Peyer's patch (tissue), 4 donors: ENCODE measurements around the gene RAB5A. TPM values are rescaled to one million over a fixed set of nuclear protein-coding genes. Genes with fewer than 3 reads are reported as not detected.

Experiments
- DNase-seq, 3 donors: peaks; one replicate each; pipeline ENCODE4 v3.0.0-alpha.2; 2017 to 2019
- H3K27ac ChIP-seq, 4 donors: fragments of 200-600 bp; sonication (generic); one replicate each; pipeline ENCODE4 v1.5.1; 2016 to 2019
- H3K27me3 ChIP-seq, 2 donors: fragments of 200-600 bp; sonication (generic); one replicate each; pipeline ENCODE4 v1.5.1; 2019
- H3K36me3 ChIP-seq, 3 donors: fragments of 200-600 bp; sonication (generic); one replicate each; pipeline ENCODE4 v1.5.1; 2016 to 2019
- H3K4me1 ChIP-seq, 4 donors: fragments of 200-600 bp; sonication (generic); one replicate each; pipeline ENCODE4 v1.5.1; 2016 to 2019
- H3K4me3 ChIP-seq, 4 donors: fragments of 200-600 bp; sonication (generic); 1 replicate in 3 of 4; 2 replicates in 1 of 4; pipeline ENCODE4 v1.5.1; 2016 to 2019; ENCODE audit warnings: mild to moderate bottlenecking in 1 of 4
- H3K9me3 ChIP-seq, 4 donors: fragments of 200-600 bp; sonication (generic); one replicate each; pipeline ENCODE4 v1.5.1; 2016 to 2019; ENCODE audit warnings: mild to moderate bottlenecking in 1 of 4
- CTCF ChIP-seq, 6 experiments: fragments of 450-650 bp in 4 of 6; fragments of 200-600 bp in 2 of 6; sonication (generic) in 1 of 6; IDR thresholded peaks; one replicate each; pipeline ENCODE4 v1.5.1; 2017 to 2019; ENCODE audit warnings: antibody characterized with exemption in 6 of 6, mild to moderate bottlenecking in 3 of 6, moderate library complexity in 1 of 6
- POLR2A ChIP-seq, 2 donors: fragments of 450-650 bp; IDR thresholded peaks; one replicate each; pipeline ENCODE4 v1.5.1; 2017; ENCODE audit warnings: antibody characterized with exemption in 2 of 2, mild to moderate bottlenecking in 2 of 2, moderate library complexity in 2 of 2
- total RNA-seq, 4 donors: library from RNA; depleted of rRNA; stranded (reverse); fragments of >200 nt; gene quantifications; one replicate each; pipeline ENCODE4 v1.1.0, GENCODE V29; 2016

RAB5A gene
- total RNA-seq, 4 donors from 2014 or later, result 56.9 to 80.4 (median 66.2) TPM

GRCh38 chr3:19901918-19902317 is 45.0 kb upstream of the RAB5A start:
- Histone ChIP-seq H3K27ac (no peak overlapping the region), H3K36me3 (no peaks in the 10 kb centered on the region), H3K9me3 (no peaks in the 10 kb centered on the region), H3K4me1 (no peaks in the 10 kb centered on the region), H3K27me3 (no peaks in the 10 kb centered on the region), H3K4me3 (no peak overlapping the region)
- TF ChIP-seq POLR2A (IDR thresholded peaks at IDR 0.05) (no peak), CTCF (IDR thresholded peaks at IDR 0.05) (no peak)
- DNase-seq, result peak in 1 of 3 donors; percentile 55

- Histone ChIP-seq H3K9me3 (no peaks in the 10 kb centered on the region), H3K36me3 (no peaks in the 10 kb centered on the region), H3K27me3 (no peaks in the 10 kb centered on the region), H3K4me3 (no peak overlapping the region), H3K4me1 (no peaks in the 10 kb centered on the region), H3K27ac (no peak overlapping the region)
- DNase-seq, result no peak
- no peak for TF ChIP-seq POLR2A (IDR thresholded peaks at IDR 0.05)
- no peak for TF ChIP-seq CTCF (IDR thresholded peaks at IDR 0.05)
Observed at GRCh38 chr3:19903649-19904048, 43.2 kb upstream of the RAB5A start.

GRCh38 chr3:19907523-19907922 is 39.4 kb upstream of the RAB5A start:
- Histone ChIP-seq H3K27me3 (no peaks in the 10 kb centered on the region), H3K27ac (no peak overlapping the region), H3K4me3 (no peak overlapping the region), H3K4me1 (no peaks in the 10 kb centered on the region), H3K9me3 (peaks cover 0 to 5% (median 0%) of the 10 kb centered on the region in 4 donors), H3K36me3 (no peaks in the 10 kb centered on the region)
- no peak for TF ChIP-seq POLR2A (IDR thresholded peaks at IDR 0.05)
- no peak for TF ChIP-seq CTCF (IDR thresholded peaks at IDR 0.05)
- DNase-seq, result no peak

- no peaks in the 10 kb centered on the region for H3K36me3 ChIP-seq
- no peak overlapping the region for H3K27ac ChIP-seq
- no peaks in the 10 kb centered on the region for H3K27me3 ChIP-seq
- DNase-seq, result no peak
- H3K4me1 ChIP-seq, result no peaks in the 10 kb centered on the region
- TF ChIP-seq POLR2A (IDR thresholded peaks at IDR 0.05), result no peak
- no peak for TF ChIP-seq CTCF (IDR thresholded peaks at IDR 0.05)
- H3K4me3 ChIP-seq, result no peak overlapping the region
- peaks cover 0 to 7% (median 3%) of the 10 kb centered on the region in 4 donors for H3K9me3 ChIP-seq
Observed at GRCh38 chr3:19911452-19911851, 35.4 kb upstream of the RAB5A start.

- no peak overlapping the region for H3K27ac ChIP-seq
- peaks cover 0 to 7% (median 0%) of the 10 kb centered on the region in 4 donors for H3K9me3 ChIP-seq
- H3K4me1 ChIP-seq, result no peaks in the 10 kb centered on the region
- no peak overlapping the region for H3K4me3 ChIP-seq
- no peaks in the 10 kb centered on the region for H3K36me3 ChIP-seq
- no peaks in the 10 kb centered on the region for H3K27me3 ChIP-seq
- DNase-seq, result no peak
- TF ChIP-seq CTCF (IDR thresholded peaks at IDR 0.05), result no peak
- TF ChIP-seq POLR2A (IDR thresholded peaks at IDR 0.05), result no peak
Observed at GRCh38 chr3:19917167-19917566, 29.7 kb upstream of the RAB5A start.
